Suprapubic skin (tissue), 4 donors: ENCODE data around the gene ST3GAL6. TPM values are rescaled to one million over a fixed set of nuclear protein-coding genes. Genes with fewer than 3 reads are reported as not detected.

Experiments
- DNase-seq, 2 donors: peaks; one replicate each; pipeline ENCODE4 v3.0.0-alpha.2; 2019; ENCODE audit warnings: low spot score in 2 of 2
- H3K27ac ChIP-seq: fragments of 200-600 bp; sonication (generic); one replicate; pipeline ENCODE4 v1.5.1; 2019
- H3K27me3 ChIP-seq: fragments of 200-600 bp; sonication (generic); one replicate; pipeline ENCODE4 v1.5.1; 2019
- H3K36me3 ChIP-seq: fragments of 200-600 bp; sonication (generic); one replicate; pipeline ENCODE4 v1.5.1; 2019
- H3K4me1 ChIP-seq: fragments of 200-600 bp; sonication (generic); one replicate; pipeline ENCODE4 v1.5.1; 2019
- H3K4me3 ChIP-seq: fragments of 200-600 bp; sonication (generic); one replicate; pipeline ENCODE4 v1.5.1; 2019; ENCODE audit warnings: mild to moderate bottlenecking
- H3K9me3 ChIP-seq: fragments of 200-600 bp; sonication (generic); one replicate; pipeline ENCODE4 v1.5.1; 2019
- EP300 ChIP-seq: sonication (generic); formaldehyde crosslinking; IDR thresholded peaks from one replicate; pipeline ENCODE4 v1.6.1; 2017; ENCODE audit warnings: antibody characterized with exemption
- POLR2A ChIP-seq, 2 donors: fragments of 450-650 bp; IDR thresholded peaks; one replicate each; pipeline ENCODE4 v1.6.1; 2017; ENCODE audit warnings: antibody characterized with exemption in 2 of 2, mild to moderate bottlenecking in 2 of 2, moderate library complexity in 2 of 2
- POLR2AphosphoS5 ChIP-seq, 3 donors: sonication (generic); formaldehyde crosslinking; IDR thresholded peaks; one replicate each; pipeline ENCODE4 v1.6.1; 2017; ENCODE audit warnings: antibody characterized with exemption in 3 of 3
- WGBS: methylation state at CpG from one replicate; pipeline ENCODE4 v1.1.5; 2018; 5-methylcytosine and 5-hydroxymethylcytosine counted together
- total RNA-seq, 4 donors: library from RNA; depleted of rRNA; stranded (reverse); fragments of >200 nt; gene quantifications; one replicate each; pipeline ENCODE4 v1.1.0, GENCODE V29; 2016
- TF ChIP-seq, protein P1 (sequence below), 2 donors: fragments of 200-600 bp in 1 of 2; fragments of 450-650 bp in 1 of 2; sonication (generic) in 1 of 2; IDR thresholded peaks; one replicate each; pipeline ENCODE4 v1.5.1; 2016 to 2019; ENCODE audit warnings: antibody characterized with exemption in 2 of 2, mild to moderate bottlenecking in 1 of 2, moderate library complexity in 1 of 2

ST3GAL6 gene
- total RNA-seq, 4 donors from 2014 or later: 13.1 to 48.0 (median 20.6) TPM

- no peaks in the 10 kb centered on the region for H3K36me3 ChIP-seq
- peak overlapping the region; percentile 75 for H3K27ac ChIP-seq
- TF ChIP-seq, protein P1, sequence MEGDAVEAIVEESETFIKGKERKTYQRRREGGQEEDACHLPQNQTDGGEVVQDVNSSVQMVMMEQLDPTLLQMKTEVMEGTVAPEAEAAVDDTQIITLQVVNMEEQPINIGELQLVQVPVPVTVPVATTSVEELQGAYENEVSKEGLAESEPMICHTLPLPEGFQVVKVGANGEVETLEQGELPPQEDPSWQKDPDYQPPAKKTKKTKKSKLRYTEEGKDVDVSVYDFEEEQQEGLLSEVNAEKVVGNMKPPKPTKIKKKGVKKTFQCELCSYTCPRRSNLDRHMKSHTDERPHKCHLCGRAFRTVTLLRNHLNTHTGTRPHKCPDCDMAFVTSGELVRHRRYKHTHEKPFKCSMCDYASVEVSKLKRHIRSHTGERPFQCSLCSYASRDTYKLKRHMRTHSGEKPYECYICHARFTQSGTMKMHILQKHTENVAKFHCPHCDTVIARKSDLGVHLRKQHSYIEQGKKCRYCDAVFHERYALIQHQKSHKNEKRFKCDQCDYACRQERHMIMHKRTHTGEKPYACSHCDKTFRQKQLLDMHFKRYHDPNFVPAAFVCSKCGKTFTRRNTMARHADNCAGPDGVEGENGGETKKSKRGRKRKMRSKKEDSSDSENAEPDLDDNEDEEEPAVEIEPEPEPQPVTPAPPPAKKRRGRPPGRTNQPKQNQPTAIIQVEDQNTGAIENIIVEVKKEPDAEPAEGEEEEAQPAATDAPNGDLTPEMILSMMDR (IDR thresholded peaks at IDR 0.05): no peak
- TF ChIP-seq POLR2A (IDR thresholded peaks at IDR 0.05): no peak
- no peak for TF ChIP-seq EP300
- no peak for TF ChIP-seq POLR2AphosphoS5 (IDR thresholded peaks at IDR 0.05)
- 69% methylated on average over 4 of the region's 4 CpGs for WGBS
- H3K4me3 ChIP-seq: no peak overlapping the region
- no peaks in the 10 kb centered on the region for H3K27me3 ChIP-seq
- no peak for DNase-seq
- no peaks in the 10 kb centered on the region for H3K9me3 ChIP-seq
- H3K4me1 ChIP-seq: peaks cover 38% of the 10 kb centered on the region
Observed at GRCh38 chr3:98779541-98780335, 16.6 kb downstream of the ST3GAL6 start.

DNA sequence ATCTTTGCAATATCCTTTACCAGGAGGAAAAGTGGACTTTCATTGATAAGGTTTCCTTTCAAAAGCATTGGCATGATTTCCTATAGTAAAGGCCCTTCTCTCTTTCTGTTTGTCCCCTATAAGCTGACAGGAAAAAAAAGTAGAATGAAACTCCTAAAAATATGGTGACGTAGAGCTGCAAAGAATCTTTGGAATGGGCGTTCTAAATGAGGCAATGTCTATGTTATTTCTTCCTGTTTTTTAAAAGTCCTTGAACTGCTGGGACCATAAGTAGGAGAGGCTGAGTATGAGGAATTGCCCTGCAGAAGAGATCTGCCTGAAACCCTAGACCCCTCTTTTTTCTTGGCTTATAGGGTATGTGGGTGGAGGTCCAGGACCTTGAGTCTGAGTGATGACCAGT is 17.2 kb downstream of the ST3GAL6 start:
- Histone ChIP-seq H3K4me1 (peaks cover 44% of the 10 kb centered on the region), H3K9me3 (no peaks in the 10 kb centered on the region), H3K27me3 (no peaks in the 10 kb centered on the region), H3K27ac (no peak overlapping the region), H3K36me3 (no peaks in the 10 kb centered on the region), H3K4me3 (no peak overlapping the region)
- 95% methylated on average over 2 of the region's 2 CpGs for WGBS
- DNase-seq: no peak
- TF ChIP-seq POLR2AphosphoS5 (IDR thresholded peaks at IDR 0.05): no peak
- TF ChIP-seq POLR2A (IDR thresholded peaks at IDR 0.05): no peak
- no peak for TF ChIP-seq EP300
- TF ChIP-seq, protein P1 (IDR thresholded peaks at IDR 0.05): no peak

DNA sequence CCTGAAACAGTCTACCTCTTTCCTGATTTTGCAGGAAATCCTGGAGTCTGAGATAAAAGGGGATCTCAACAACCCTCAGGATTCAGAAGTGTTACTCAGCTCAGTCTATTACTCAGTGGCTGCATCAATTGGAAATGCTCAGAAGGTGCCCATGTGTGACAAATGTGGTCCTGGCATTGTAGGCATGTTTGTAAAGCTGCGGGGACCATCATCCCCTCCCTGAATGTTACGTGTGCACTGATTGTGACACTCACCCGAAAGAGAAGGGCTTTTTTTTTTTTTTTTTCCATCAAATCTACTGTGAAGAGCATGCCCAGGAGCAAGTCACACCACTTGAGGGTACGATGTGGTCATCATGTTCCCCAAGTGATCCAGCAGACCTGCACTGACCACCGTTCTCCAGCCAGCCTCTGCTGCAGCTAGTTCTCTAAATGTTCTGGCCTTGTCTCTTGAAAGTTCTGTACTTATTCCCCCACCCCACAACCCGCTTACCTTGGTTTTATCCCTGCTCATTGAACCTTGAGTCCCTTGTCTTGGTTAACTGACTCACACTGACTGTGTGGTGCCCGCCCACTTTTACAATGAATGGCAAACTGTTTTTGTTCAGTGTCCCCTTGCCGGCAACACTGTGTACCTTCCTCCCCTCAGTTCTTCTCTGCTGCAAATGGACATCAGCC is 19.8 kb downstream of the ST3GAL6 start:
- Histone ChIP-seq H3K27ac (no peak overlapping the region), H3K4me3 (no peak overlapping the region)
- DNase-seq: no peak

DNA sequence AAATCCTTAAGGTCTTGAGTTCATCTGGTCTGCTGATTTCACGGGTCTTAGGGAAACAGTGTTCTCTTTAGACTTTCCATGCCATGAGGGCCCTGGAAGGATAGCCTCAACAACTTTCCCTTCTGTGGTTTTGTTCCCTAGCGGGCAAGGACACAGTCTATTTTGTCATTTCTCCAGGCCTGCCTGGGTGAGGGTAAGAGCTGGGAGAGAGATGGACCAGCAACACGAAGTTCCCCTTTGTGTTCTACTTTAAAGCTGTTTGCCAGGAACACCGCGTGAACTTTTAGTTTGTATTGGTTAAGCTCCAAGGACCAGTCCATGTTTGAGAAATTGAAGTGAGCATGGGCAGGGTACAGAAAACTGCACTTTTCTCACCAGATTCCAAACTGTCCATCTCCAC is 20.9 kb downstream of the ST3GAL6 start:
- H3K27ac ChIP-seq: peak overlapping the region; percentile 64
- H3K36me3 ChIP-seq: no peaks in the 10 kb centered on the region
- H3K4me3 ChIP-seq: no peak overlapping the region
- TF ChIP-seq EP300: no peak
- H3K4me1 ChIP-seq: peaks cover 41% of the 10 kb centered on the region
- no peak for DNase-seq
- H3K9me3 ChIP-seq: no peaks in the 10 kb centered on the region
- 79% methylated on average over 5 of the region's 5 CpGs for WGBS
- H3K27me3 ChIP-seq: no peaks in the 10 kb centered on the region

More for the DNA sequence above, 19.8 kb downstream of the ST3GAL6 start:
- WGBS: 80% methylated on average over 8 of the region's 8 CpGs
- H3K27me3 ChIP-seq: no peaks in the 10 kb centered on the region
- no peaks in the 10 kb centered on the region for H3K9me3 ChIP-seq
- no peaks in the 10 kb centered on the region for H3K36me3 ChIP-seq
- peaks cover 51% of the 10 kb centered on the region for H3K4me1 ChIP-seq
- TF ChIP-seq POLR2AphosphoS5 (IDR thresholded peaks at IDR 0.05) (no peak), EP300 (no peak), POLR2A (IDR thresholded peaks at IDR 0.05) (no peak)
- TF ChIP-seq, protein P1 (IDR thresholded peaks at IDR 0.05): no peak

DNA sequence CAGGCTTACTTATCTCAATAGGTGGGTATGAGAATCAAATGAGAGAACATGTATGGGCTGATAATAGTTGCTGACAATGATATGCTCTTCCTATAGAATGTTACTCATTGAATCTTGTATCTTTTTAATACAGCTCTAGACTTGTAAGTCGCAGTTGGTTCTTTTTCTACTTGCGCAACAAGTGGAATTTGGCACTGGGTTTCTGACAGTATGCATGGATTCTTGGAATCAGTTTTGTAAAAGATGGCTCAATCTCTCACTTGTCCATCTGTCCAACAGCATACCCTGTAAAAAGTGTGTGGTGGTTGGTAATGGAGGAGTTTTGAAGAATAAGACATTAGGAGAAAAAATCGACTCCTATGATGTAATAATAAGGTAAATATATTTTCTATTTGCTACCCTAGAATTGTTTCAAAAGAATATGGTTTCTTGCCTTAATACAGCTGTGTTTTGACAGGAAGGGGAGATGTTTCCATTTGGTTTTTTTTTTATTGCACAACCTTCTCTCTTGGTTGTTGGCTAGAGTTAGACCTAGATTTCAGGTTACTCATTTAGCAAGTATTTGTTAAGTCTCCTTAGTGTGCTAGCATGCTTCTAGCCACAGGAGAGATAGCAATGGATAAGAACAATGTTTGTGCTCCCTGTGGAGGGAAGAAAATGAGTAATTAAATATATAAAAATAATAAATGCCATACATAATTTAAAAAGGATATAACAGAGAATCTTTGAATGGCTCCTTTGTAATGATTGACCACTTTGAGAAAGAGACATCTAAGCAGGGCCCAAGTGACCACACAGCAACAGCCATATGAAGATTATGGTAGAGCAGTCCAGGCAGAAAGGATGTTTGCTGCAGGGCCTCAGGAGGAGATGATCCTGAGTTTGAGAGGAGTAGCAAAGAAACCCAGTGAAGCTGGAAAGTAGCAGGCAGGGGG is 21.8 kb downstream of the ST3GAL6 start:
- no peaks in the 10 kb centered on the region for H3K9me3 ChIP-seq
- H3K36me3 ChIP-seq: no peaks in the 10 kb centered on the region
- H3K27ac ChIP-seq: peak overlapping the region; percentile 64
- H3K27me3 ChIP-seq: no peaks in the 10 kb centered on the region
- 65% methylated on average over 3 of the region's 3 CpGs for WGBS
- H3K4me3 ChIP-seq: no peak overlapping the region
- TF ChIP-seq POLR2A (IDR thresholded peaks at IDR 0.05) (no peak), EP300 (no peak), POLR2AphosphoS5 (IDR thresholded peaks at IDR 0.05) (no peak)
- TF ChIP-seq, protein P1 (IDR thresholded peaks at IDR 0.05): no peak
- DNase-seq: no peak
- peaks cover 35% of the 10 kb centered on the region for H3K4me1 ChIP-seq
